ENCODE data around the gene GLE1.
"Not testable (repeated sequence)": the region's sequence is repeated elsewhere in the genome, so short reads cannot be mapped to it uniquely, and the experiment has no call there.

Gene GLE1

DNA sequence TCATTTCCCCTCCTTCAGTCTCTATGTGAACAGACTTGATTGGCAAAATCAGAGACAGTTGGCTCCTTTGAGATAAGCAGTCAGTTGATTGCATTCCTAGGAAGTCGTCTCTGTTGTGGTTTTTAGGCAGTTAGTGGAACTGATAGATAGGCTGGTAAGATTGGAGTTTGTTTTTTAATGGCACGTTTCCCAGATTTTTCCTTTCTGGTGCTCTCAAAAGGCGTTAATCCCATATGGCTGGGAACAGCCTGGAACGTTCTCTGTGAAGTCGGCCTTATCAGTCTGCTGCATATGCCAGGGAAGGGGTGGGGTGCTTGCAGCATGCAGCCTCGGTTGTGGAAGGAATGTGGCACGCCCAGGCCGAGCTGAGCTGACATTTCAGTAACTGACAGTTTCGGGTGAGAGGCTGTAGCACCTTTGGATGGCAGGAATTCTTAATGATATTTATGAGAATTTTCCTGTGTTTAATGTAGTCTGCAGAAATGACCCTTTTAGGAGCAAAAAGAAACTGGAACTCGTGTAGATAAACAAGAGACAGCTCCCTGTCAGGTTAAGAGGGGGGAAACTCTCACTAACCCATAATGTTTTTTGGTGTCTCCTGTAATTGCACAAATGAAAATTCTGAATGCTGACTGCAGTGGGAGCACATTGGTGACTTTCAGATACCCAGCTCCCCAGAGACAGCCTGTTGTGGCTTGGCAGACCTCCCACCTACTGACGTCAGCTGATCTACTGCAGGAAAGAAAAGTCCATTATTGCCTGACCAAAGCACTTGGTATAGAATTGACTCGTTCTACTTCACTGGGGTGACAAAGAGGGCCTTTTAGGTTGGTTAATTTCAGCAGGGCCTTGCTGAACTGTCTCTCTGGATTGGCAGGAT, 54.2 kb downstream of the GLE1 start:
- peaks cover 10% of the 10 kb centered on the region for H3K36me3 ChIP-seq (ENCODE audit: control insufficient read depth, insufficient read depth, low read length)
- no peak overlapping the region for H3K4me3 ChIP-seq (ENCODE audit: insufficient read depth, low read depth, low read length, poor library complexity, severe bottlenecking)
- no peaks in the 10 kb centered on the region for H3K9me3 ChIP-seq (ENCODE audit: control insufficient read depth, low read length)
- peak in 2 of 3 donors; percentile 6 to 24 for DNase-seq
- H3K4me1 ChIP-seq (ENCODE audit: control insufficient read depth, insufficient read depth, low read length, poor library complexity, severe bottlenecking), result peaks cover 50% of the 10 kb centered on the region
- no peaks in the 10 kb centered on the region for H3K27me3 ChIP-seq (replicated peaks; ENCODE audit: control insufficient read depth, insufficient read depth, low read length, poor library complexity, severe bottlenecking)
- peak overlapping the region; percentile 37 for H3K27ac ChIP-seq (ENCODE audit: insufficient read depth, low read length, poor library complexity, severe bottlenecking)

DNA sequence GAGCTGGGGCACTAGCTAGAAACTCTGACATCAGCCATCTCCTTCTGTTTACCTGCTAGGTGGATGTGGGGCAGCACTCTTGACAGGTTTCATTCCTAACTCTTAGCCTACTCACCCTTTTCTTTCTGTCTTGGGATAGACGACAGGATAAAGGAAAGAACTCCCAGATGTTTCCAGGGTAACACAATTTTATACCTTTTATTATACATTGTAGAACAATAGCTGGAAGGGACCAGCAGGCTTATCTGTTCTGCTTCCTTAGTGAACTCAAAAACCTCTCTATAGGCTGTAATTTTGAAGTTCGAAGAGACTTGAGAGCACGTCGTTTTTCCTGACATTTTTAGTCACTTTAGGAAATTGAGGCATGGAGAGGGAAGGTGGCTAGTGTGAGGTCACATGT, 61.1 kb downstream of the GLE1 start:
- Histone ChIP-seq H3K9me3 (ENCODE audit: control insufficient read depth, low read length) (no peaks in the 10 kb centered on the region), H3K27me3 (replicated peaks; ENCODE audit: control insufficient read depth, insufficient read depth, low read length, poor library complexity, severe bottlenecking) (no peaks in the 10 kb centered on the region), H3K27ac (ENCODE audit: insufficient read depth, low read length, poor library complexity, severe bottlenecking) (no peak overlapping the region), H3K4me1 (ENCODE audit: control insufficient read depth, insufficient read depth, low read length, poor library complexity, severe bottlenecking) (no peaks in the 10 kb centered on the region), H3K36me3 (ENCODE audit: control insufficient read depth, insufficient read depth, low read length) (peaks cover 47% of the 10 kb centered on the region), H3K4me3 (ENCODE audit: insufficient read depth, low read depth, low read length, poor library complexity, severe bottlenecking) (no peak overlapping the region)
- DNase-seq, result no peak

DNA sequence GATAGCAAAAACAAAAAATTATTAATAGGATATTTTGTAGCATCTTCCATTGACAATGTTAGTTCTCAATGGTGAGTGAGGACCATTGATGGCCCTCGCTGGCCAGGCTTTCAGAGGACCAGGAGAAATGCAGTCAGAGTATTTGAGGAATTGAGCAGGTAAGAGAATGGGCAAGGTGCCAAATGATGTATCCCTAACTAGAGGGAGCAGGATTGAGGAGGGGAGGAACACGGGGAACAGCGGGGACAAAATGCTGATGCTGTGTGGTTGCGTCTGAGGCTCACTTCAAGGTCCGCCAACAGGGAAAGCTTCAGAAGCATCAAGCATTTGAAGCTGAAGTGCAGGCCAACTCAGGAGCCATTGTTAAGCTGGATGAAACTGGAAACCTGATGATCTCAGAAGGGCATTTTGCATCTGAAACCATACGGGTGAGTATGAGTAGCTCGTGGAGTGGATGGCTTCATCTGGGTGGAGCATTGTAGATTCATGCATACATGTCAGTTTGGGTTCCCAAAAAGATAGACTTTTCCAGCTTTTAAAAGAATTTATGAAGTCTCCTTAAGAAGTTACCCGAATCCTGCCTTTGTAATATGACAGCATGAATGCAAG, 64.1 kb downstream of the GLE1 start:
- Histone ChIP-seq H3K27me3 (replicated peaks; ENCODE audit: control insufficient read depth, insufficient read depth, low read length, poor library complexity, severe bottlenecking) (no peaks in the 10 kb centered on the region), H3K27ac (ENCODE audit: insufficient read depth, low read length, poor library complexity, severe bottlenecking) (no peak overlapping the region), H3K4me1 (ENCODE audit: control insufficient read depth, insufficient read depth, low read length, poor library complexity, severe bottlenecking) (no peaks in the 10 kb centered on the region), H3K36me3 (ENCODE audit: control insufficient read depth, insufficient read depth, low read length) (peaks cover 58% of the 10 kb centered on the region), H3K9me3 (ENCODE audit: control insufficient read depth, low read length) (no peaks in the 10 kb centered on the region), H3K4me3 (ENCODE audit: insufficient read depth, low read depth, low read length, poor library complexity, severe bottlenecking) (no peak overlapping the region)
- no peak for DNase-seq

DNA sequence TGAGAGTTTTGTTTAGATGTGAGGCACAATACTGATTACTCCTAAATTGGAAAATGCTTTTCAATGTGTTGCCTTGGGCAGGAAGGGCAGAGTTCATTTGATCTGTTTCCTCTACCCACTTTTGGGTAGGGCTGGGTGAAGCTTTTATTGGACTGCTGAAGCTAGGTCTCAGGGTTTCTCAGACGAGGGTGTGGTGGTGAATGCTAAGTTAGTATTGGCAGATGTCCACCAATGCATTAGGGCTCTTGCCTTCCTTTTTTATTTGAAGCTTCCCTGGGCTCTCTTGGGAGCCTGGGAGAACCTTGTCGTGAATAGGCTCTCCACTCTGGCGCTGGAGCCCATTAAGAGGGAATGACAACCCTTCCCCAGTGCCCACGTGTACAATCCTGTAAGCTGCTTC, 71.0 kb downstream of the GLE1 start:
- Histone ChIP-seq H3K27me3 (replicated peaks; ENCODE audit: control insufficient read depth, insufficient read depth, low read length, poor library complexity, severe bottlenecking) (no peaks in the 10 kb centered on the region), H3K9me3 (ENCODE audit: control insufficient read depth, low read length) (no peaks in the 10 kb centered on the region), H3K4me3 (ENCODE audit: insufficient read depth, low read depth, low read length, poor library complexity, severe bottlenecking) (no peak overlapping the region), H3K36me3 (ENCODE audit: control insufficient read depth, insufficient read depth, low read length) (peaks cover 85% of the 10 kb centered on the region), H3K4me1 (ENCODE audit: control insufficient read depth, insufficient read depth, low read length, poor library complexity, severe bottlenecking) (no peaks in the 10 kb centered on the region), H3K27ac (ENCODE audit: insufficient read depth, low read length, poor library complexity, severe bottlenecking) (no peak overlapping the region)
- no peak for DNase-seq

DNA sequence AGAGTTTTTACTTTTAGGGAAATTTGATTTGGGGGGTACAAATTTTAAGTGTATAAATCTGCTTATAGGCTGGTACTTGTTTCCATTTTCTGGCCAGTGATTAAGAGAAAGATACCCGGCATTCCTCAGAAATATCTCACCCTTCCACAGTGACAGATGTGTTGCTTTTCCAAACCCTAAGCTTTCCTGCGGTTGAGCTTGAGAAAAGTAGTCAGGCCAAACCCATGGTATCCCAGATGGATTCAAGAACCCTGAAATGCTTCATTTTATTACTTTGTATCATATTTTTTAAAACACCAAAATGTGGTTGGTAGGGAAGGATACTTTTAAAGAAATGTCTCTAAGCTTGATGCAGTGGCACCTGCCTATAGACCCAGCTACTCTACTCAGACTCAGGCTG, 71.4 kb downstream of the GLE1 start:
- Histone ChIP-seq H3K4me1 (ENCODE audit: control insufficient read depth, insufficient read depth, low read length, poor library complexity, severe bottlenecking) (no peaks in the 10 kb centered on the region), H3K27me3 (replicated peaks; ENCODE audit: control insufficient read depth, insufficient read depth, low read length, poor library complexity, severe bottlenecking) (no peaks in the 10 kb centered on the region), H3K4me3 (ENCODE audit: insufficient read depth, low read depth, low read length, poor library complexity, severe bottlenecking) (no peak overlapping the region), H3K36me3 (ENCODE audit: control insufficient read depth, insufficient read depth, low read length) (peaks cover 90% of the 10 kb centered on the region), H3K27ac (ENCODE audit: insufficient read depth, low read length, poor library complexity, severe bottlenecking) (no peak overlapping the region), H3K9me3 (ENCODE audit: control insufficient read depth, low read length) (no peaks in the 10 kb centered on the region)
- no peak for DNase-seq

DNA sequence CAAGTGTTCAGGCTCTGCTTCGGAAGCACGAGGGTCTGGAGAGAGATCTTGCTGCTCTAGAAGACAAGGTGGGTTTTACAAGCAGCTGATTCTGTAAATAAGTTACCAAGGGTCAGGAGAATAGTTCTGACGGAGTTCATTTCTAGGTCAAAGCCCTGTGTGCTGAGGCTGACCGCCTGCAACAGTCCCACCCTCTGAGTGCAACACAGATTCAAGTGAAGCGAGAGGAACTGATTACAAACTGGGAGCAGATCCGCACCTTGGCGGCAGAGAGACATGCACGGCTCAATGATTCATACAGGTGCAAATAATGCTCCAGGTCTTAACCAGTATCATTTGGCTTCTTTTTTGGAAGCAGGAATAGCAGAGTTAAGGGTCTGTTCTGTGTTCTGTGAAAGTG, 72.7 kb downstream of the GLE1 start:
- Histone ChIP-seq H3K27ac (ENCODE audit: insufficient read depth, low read length, poor library complexity, severe bottlenecking) (no peak overlapping the region), H3K36me3 (ENCODE audit: control insufficient read depth, insufficient read depth, low read length) (peaks cover 95% of the 10 kb centered on the region), H3K4me1 (ENCODE audit: control insufficient read depth, insufficient read depth, low read length, poor library complexity, severe bottlenecking) (no peaks in the 10 kb centered on the region), H3K4me3 (ENCODE audit: insufficient read depth, low read depth, low read length, poor library complexity, severe bottlenecking) (no peak overlapping the region), H3K9me3 (ENCODE audit: control insufficient read depth, low read length) (no peaks in the 10 kb centered on the region), H3K27me3 (replicated peaks; ENCODE audit: control insufficient read depth, insufficient read depth, low read length, poor library complexity, severe bottlenecking) (no peaks in the 10 kb centered on the region)
- DNase-seq, result no peak

DNA sequence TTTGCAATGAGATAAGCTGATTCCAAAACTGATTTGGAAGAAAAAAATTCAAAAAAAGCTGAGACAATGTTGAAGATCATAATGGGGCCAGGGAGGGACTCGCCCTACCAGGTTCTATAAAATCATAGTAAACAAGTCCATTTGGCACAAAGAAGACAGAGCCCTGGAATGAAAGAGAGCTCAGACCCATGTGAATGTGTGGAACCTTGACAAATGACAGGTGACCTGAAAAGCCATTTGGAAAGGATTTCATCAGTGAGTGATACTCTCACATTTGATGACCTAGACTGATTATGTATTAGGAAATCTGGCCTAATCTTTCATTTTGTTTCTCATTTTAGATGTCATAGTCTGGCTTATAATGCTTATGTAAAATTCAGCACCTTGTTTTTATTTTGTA, 74.7 kb downstream of the GLE1 start:
- Histone ChIP-seq H3K4me1 (ENCODE audit: control insufficient read depth, insufficient read depth, low read length, poor library complexity, severe bottlenecking) (no peaks in the 10 kb centered on the region), H3K4me3 (ENCODE audit: insufficient read depth, low read depth, low read length, poor library complexity, severe bottlenecking) (no peak overlapping the region), H3K27me3 (replicated peaks; ENCODE audit: control insufficient read depth, insufficient read depth, low read length, poor library complexity, severe bottlenecking) (no peaks in the 10 kb centered on the region), H3K9me3 (ENCODE audit: control insufficient read depth, low read length) (no peaks in the 10 kb centered on the region), H3K27ac (ENCODE audit: insufficient read depth, low read length, poor library complexity, severe bottlenecking) (no peak overlapping the region), H3K36me3 (ENCODE audit: control insufficient read depth, insufficient read depth, low read length) (peaks cover 97% of the 10 kb centered on the region)
- DNase-seq, result no peak

DNA sequence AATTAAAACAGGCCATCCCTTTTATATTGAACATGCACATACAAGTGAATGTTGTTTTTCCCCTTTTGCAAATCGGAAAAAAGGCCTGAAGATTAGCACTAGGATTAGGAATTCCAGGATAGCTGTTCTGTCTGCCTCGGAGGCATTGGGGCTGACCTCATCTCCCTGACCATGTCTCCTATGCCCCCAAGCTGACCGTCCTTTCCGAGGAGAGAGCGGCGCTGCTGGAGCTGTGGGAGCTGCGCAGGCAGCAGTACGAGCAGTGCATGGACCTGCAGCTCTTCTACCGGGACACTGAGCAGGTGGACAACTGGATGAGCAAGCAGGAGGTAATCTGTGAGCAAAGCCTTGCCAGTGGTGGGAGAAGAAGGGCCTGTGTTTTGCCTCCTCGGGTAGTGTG, 76.2 kb downstream of the GLE1 start:
- Histone ChIP-seq H3K36me3 (ENCODE audit: control insufficient read depth, insufficient read depth, low read length) (peaks cover 98% of the 10 kb centered on the region), H3K9me3 (ENCODE audit: control insufficient read depth, low read length) (no peaks in the 10 kb centered on the region), H3K4me1 (ENCODE audit: control insufficient read depth, insufficient read depth, low read length, poor library complexity, severe bottlenecking) (no peaks in the 10 kb centered on the region), H3K4me3 (ENCODE audit: insufficient read depth, low read depth, low read length, poor library complexity, severe bottlenecking) (no peak overlapping the region), H3K27me3 (replicated peaks; ENCODE audit: control insufficient read depth, insufficient read depth, low read length, poor library complexity, severe bottlenecking) (no peaks in the 10 kb centered on the region), H3K27ac (ENCODE audit: insufficient read depth, low read length, poor library complexity, severe bottlenecking) (no peak overlapping the region)
- DNase-seq, result no peak

DNA sequence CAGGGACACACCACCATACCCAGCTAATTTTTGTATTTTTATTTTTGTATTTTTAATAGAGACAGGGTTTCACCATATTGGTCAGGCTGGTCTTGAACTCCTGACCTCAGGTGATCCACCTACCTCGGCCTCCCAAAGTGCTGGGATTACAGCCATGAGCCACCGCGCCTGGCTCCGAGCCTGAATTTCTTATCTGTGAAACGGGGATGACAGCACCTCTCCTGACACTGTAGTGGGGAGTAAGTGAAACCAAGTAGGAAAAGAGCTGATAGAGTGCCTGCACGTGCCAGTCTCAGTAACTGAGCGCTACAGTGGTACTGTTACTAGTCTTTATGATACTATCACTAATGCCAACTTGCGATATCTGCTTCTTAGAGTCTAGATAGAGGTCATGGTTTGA, 80.6 kb downstream of the GLE1 start:
- not testable (repeated sequence) for H3K4me3 ChIP-seq (ENCODE audit: insufficient read depth, low read depth, low read length, poor library complexity, severe bottlenecking); H3K27me3 ChIP-seq (replicated peaks; ENCODE audit: control insufficient read depth, insufficient read depth, low read length, poor library complexity, severe bottlenecking); H3K4me1 ChIP-seq (ENCODE audit: control insufficient read depth, insufficient read depth, low read length, poor library complexity, severe bottlenecking); H3K27ac ChIP-seq (ENCODE audit: insufficient read depth, low read length, poor library complexity, severe bottlenecking); H3K9me3 ChIP-seq (ENCODE audit: control insufficient read depth, low read length); DNase-seq
- peaks cover 91% of the 10 kb centered on the region for H3K36me3 ChIP-seq (ENCODE audit: control insufficient read depth, insufficient read depth, low read length)

DNA sequence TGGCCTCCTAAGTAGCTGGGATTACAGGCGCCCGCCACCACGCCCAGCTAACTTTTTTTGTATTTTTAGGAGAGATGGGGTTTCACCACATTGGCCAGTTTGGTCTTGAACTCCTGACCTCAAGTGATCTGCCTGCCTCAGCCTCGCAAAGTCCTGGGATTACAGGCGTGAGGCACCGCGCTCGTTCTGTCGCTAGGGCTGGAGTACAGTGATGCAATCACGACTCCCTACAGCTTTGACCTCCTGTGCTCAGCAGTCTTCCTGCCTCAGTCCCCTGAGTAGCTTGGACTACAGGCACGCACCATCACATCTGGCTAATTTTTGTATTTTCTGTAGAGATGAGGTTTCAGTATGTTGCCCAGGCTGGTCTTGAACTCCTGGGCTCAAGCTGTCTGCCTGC, 82.4 kb downstream of the GLE1 start:
- H3K27ac ChIP-seq (ENCODE audit: insufficient read depth, low read length, poor library complexity, severe bottlenecking); H3K9me3 ChIP-seq (ENCODE audit: control insufficient read depth, low read length); H3K4me1 ChIP-seq (ENCODE audit: control insufficient read depth, insufficient read depth, low read length, poor library complexity, severe bottlenecking); H3K4me3 ChIP-seq (ENCODE audit: insufficient read depth, low read depth, low read length, poor library complexity, severe bottlenecking); H3K27me3 ChIP-seq (replicated peaks; ENCODE audit: control insufficient read depth, insufficient read depth, low read length, poor library complexity, severe bottlenecking); DNase-seq: not testable (repeated sequence)
- peaks cover 89% of the 10 kb centered on the region for H3K36me3 ChIP-seq (ENCODE audit: control insufficient read depth, insufficient read depth, low read length)

All from effector memory CD4-positive, alpha-beta T cell (primary cell).